Heart left ventricle (tissue), 13 donors: ENCODE results near the gene SH2D5.

ENCODE experiments used
- POLR2A ChIP-seq, 2 donors: fragments of 450-650 bp; IDR thresholded peaks; one replicate each; pipeline ENCODE4 v1.6.1; 2017; ENCODE audit warnings: antibody characterized with exemption in 2 of 2, mild to moderate bottlenecking in 2 of 2, moderate library complexity in 2 of 2
- TF ChIP-seq, protein P1 (sequence below), 12 donors: fragments of 200-600 bp; sonication (generic) in 4 of 12; IDR thresholded peaks; one replicate each; pipeline versions ENCODE4 v1.5.0 to v1.8.0; 2018 to 2022; ENCODE audit warnings: antibody characterized with exemption in 12 of 12, mild to moderate bottlenecking in 5 of 12
- donor health status: ischemic (EF 13 %, LVEDD 7.1; RV severe dilation, severe dysfunction).
- donor health status: DM: no; HTN: yes; CAD: no.
- donor health status: DM: no; HTN: no; CAD: no.
- donor health status: ischemic (EF 25% LVEDD 6.9; RV normal size, moderate dysfunction).
- donor health status: ischemic (EF 25% LVEDD 5.7; RV mildly dilated, moderate dysfunction).
- donor health status: ischemic (EF 35%, LVEDD 5.7; RV mildly dilated, moderate dysfunction).
- donor health status: nonischemic (EF 11% LVEDD 7.7; RV severe dilation, severe dysfunction).
- donor health status: DM: yes; HTN: yes; CAD: no.
- donor health status: PGD.
- donor health status: ischemic (EF 29% LVEDD 5.4; RV normal size, mild dysfunction).
- donor health status: nonischemic (EF 23%, LVEDD 6.1; RV moderate dilation, normal function).

- TF ChIP-seq POLR2A (IDR thresholded peaks at IDR 0.05): no peak
- TF ChIP-seq, protein P1, sequence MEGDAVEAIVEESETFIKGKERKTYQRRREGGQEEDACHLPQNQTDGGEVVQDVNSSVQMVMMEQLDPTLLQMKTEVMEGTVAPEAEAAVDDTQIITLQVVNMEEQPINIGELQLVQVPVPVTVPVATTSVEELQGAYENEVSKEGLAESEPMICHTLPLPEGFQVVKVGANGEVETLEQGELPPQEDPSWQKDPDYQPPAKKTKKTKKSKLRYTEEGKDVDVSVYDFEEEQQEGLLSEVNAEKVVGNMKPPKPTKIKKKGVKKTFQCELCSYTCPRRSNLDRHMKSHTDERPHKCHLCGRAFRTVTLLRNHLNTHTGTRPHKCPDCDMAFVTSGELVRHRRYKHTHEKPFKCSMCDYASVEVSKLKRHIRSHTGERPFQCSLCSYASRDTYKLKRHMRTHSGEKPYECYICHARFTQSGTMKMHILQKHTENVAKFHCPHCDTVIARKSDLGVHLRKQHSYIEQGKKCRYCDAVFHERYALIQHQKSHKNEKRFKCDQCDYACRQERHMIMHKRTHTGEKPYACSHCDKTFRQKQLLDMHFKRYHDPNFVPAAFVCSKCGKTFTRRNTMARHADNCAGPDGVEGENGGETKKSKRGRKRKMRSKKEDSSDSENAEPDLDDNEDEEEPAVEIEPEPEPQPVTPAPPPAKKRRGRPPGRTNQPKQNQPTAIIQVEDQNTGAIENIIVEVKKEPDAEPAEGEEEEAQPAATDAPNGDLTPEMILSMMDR (IDR thresholded peaks at IDR 0.05): no peak
These were observed 20.3 kb downstream of the SH2D5 start for GRCh38 chr1:20712215-20712577.
